Activated T-helper 9 cell treated with anti-CD3 and anti-CD28 coated beads, Interleukin-2, amount 50 U/mL, for 16 hours (primary cell): ENCODE measurements around the gene PCDH9.
"Not testable (repeated sequence)": the region's sequence is repeated elsewhere in the genome, so short reads cannot be mapped to it uniquely, and the experiment has no call there.

ENCODE experiments used
- DNase-seq: peaks from one replicate; pipeline ENCODE4 v3.0.0-alpha.2; 2020; ENCODE audit warnings: low read depth

PCDH9 gene

DNA sequence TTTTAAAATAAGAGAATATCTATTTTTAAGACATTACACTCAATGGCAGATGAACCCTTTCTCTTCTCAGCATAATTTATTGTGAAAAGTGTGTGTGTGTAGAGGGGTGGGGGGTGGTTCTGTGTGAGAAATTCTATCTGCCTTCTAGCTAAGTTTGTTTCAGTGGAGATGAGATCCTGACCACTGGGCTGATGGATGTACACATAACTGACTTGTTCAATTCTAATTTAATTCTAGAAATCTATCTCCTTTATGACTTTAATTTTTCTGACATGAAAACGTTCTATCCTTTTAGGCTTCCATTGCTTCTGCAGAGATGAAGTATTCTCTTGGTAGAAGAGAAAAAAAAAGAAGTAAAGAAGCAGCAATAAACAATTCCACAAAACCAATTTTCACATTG lies 891.6 kb downstream of the PCDH9 start:
- no peak for DNase-seq

DNA sequence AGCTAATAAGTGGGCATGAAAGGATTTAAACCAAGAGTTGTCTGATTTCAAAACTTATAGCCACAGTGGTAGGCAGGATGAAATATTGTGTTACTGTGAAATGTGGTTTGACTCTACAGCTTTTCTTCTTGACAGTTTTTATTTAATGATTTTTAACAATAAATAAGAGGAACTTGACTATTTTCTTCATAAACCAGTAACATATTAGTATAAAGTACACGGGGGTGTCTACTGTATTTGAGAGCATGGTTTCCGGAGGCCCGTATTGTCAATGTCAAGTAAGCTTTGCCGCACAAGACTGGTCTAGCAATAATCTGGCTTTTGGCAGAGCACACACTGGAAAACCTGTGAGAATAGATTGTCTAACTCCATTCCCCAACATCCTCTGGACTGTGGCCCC lies 894.5 kb downstream of the PCDH9 start:
- DNase-seq, result no peak

DNA sequence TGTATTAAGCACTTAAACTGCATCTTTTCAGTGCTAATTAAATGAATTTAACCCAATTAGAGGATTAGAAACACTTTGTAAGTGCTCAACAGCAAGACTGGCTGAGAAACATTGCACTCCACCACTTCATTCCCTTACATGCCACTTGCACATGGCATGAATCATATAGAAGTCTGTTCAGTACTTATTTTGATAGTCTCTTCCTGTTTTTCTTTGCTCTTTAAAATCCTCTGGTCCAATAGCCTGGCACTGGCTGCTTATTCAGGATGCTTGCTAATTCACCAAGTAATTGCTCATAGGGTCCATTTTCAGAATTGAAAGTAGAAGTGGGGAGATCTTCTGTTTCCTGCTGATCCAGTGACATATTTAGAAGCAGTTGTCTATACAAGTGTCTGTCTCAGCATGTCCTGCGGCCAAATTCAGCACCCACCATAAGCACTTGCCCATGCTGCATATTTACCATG lies 900.1 kb downstream of the PCDH9 start:
- DNase-seq, result no peak

DNA sequence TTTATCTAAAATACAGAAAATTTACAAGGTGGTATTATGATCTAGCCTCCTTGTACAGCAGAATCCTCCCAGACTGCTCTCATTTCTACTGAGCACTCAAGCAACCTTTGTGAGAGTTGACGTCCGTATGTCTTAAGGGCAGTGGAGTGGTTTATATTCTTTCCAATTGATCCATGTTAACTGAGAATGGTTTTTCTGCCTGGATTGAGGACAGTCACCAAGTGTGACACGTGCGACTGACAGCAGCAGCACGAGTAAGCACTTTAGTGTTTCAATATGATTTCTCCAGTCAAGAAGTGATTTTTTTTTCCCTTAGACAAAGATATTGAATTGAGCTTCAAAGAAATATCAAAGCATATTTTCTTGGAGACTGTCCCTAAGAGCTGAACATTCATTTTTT lies 901.7 kb downstream of the PCDH9 start:
- no peak for DNase-seq

DNA sequence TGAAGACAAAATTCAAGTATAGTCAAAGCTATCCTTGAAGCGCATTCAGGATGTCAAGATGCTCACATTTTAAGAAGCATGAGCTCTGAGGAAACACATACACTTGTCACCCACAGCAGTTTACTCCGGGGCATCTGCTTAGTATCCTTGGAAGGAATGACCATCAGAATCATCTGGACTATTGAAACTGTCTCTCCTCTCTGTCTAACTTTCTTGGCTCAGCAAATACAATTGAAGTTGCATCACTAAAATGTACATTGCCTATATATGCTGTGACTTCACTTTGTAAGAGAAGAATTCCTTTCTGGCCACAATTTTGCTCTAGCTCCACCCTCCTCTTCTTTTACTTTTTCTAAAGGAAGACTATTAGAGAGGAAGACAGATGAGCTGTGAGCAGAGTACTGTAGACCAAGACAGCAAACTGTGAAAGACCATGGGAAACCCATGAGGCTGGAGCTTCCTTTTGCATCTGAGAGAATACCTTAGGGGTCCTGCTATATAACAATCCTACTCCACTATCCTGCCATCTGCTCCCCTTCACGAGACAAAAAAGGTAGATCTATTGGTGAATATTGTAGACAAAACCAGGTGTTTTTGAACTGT lies 906.3 kb downstream of the PCDH9 start:
- DNase-seq, result no peak

DNA sequence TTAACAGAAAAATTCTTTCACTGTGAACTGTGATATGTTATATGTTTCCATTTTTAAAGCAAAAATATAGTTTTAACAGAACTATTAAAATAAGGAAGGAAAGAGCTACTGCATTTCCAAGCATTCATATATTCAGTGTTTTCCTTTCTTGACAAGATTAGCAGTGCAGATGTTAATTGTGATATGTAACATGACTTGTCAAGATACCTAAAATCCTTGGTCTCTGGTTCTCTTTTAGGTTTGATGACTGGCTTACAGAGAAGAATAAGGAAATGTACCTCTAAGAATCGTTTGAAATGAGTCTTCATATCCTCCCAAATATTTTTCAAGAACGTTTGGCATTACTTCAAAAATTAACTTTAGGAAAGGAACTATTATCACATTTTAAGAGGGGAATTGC lies 907.2 kb downstream of the PCDH9 start:
- no peak for DNase-seq

DNA sequence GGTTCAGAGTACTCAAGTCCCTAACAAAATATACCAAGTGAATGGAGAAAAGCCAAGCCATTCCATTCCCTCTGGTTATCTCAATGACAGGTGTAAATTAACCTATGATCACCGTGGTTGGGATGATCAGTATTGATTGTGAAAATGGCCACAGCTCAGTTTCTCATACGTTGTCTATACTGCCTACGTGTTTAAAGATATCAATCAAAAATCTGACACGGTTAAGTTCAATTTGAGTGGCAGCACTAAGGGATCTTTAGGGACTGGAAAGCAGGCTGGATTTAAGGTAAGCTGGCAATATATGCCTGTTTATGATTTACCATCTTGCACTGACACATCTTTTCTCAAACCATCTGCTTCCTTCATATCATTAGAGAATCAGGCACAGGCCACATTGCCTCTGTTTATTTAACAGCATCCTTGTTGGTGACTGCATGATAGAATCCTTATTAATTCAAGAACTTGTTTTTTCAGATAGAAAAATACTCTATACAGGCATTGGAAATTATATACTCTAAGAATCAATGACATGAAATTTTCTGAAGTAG lies 907.9 kb downstream of the PCDH9 start:
- DNase-seq, result no peak

DNA sequence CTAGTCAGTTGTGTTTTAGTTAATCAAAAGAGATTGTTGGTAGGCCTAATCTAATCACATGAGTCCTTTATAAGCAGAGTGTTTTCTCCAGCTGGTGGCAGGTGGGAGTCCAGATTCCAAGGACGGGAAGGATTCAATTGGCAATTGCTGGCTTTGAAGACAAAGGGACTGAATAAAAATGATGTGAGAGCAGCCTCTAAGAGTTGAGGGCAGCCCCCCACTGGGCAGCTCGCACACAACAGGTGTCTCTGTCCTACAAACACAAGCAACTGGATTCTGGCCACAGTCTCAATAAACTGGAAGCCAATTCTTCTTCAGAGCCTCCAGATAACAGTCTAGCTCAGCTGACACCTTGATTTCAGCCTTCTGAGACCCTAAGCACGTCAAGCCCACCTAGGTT lies 915.2 kb downstream of the PCDH9 start:
- no peak for DNase-seq

DNA sequence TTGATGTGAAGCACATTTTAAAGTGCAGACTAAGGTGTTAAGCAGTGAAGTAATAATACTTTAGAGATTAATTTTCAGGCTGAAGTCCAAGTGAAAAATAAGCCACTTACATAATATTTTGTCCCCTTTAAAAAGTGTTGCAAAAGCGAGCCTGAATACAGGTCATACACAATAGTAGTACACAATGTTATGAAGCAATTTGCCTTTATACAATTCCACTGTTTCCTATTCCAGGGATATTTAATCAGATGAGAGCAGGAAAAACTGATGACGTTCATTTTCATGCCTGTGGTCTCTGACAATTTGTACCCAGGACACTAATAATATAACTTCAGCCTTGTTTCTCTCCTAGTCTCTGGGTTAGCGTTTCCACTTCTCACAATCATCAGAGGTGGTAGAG lies 916.7 kb downstream of the PCDH9 start:
- DNase-seq, result no peak

DNA sequence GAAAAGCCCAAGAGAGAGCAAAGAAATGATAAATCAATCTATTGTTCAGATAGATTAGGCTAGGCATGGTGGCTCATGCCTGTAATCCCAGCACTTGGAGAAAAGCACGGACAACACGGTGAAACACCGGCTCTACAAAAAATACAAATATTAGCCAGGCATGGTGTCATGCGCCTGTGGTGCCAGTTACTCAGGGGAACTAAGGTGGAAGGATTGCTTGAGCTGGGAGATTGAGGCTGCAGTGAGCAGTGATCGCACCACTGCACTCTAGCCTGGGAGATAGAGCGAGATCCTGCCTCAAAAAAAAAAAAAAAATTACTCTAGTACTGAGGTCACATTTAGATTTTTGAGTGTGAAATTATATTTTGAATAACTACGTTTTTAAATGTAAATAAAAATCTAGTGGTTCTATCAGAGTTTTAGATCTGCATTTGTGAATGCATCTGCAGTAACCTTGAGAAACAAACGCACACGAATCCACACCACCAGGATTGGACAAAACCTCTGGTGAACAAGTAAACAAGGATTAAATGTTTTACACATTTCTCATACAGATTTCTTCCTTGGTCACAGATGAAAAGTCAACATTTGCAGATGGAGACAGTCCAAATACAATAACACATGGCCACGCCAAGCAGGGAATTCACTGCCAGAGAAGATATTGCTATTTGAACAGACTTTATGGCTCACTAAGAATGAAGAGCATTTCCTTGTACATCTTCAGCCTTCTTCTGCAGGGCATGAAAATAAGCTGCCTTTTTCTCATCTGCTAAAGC lies 917.6 kb downstream of the PCDH9 start:
- DNase-seq, result no peak

DNA sequence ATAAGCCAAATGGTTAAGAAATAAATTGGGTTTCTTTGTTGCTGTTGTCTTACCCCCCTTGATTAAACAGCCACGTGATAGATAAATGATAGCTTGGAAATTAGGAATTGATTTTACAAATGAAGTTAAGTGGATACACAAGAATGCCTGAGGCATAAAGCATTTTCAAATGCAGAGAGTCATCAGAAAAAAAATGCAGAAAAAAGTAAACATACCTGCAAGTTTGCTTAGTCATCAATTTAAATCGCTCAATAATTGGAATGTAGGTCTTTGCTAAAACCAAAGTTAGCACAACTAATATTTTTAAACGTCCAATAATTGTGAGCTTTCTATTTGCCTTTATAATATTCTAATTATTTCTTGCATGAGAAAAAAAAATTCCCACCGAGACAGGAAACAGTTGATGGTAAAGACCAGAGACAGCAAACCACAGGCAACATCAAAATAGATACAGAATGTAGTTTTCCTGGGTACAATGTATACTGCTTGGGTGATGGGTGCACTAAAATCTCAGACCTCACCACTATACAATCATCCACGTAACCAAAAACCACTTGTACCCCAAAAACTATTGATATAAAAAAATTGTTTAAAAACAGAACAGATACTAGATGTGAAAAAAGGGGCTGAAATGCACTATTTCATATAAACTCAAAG lies 924.0 kb downstream of the PCDH9 start:
- DNase-seq, result no peak

DNA sequence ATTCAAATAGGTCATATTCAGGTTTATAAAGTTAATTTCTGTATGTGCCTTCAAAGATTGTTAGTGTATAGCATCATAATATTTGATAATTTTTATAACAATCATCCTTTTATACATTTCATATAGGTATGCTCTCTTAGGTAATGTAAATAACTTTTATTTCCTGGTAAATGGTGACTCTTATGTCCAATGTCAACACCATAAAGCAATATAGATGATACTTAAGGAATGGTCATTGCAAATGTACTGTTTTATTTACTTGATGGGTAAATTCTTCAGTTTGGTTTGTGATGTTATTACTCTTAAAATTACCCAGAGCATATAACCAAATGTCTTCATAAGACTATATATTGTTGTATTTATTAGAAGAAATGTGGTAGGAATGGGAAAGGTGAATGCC lies 928.7 kb downstream of the PCDH9 start:
- DNase-seq, result no peak

DNA sequence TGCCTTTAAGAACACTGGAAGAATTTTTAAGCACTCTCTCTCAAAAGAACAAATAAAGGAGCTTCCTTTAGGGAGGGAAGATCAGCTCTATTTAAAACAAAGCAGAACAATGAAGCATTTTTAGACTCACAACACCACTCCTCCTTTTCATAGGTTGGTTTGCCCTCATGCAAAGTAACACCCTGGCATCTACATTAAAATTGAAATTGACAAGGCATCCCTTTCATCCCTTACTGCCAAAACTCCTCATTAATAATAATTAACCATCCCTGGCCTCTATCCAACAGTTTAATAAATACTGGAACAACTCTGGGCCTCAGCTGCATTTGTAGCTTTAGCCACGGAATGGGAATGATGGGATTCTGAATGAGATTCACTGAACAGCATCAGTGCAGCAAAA lies 929.1 kb downstream of the PCDH9 start:
- no peak for DNase-seq

DNA sequence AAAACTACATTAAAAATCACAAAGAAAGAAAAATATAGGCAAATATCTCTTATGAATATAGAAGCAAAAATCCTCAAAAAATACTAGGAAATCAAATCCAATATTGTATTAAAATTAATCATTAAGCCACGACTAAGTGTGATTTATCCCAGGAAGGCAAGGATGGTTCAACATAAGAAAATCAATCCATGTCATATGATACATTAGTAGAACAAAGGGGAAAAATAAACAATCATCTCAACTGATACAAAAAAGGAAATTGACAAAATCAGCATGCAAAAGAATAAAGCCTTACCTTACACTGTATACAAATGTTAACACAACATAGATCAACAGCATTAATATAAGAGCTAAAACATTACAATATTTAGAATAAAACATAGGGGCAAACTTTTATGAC lies 933.3 kb downstream of the PCDH9 start:
- no peak for DNase-seq

DNA sequence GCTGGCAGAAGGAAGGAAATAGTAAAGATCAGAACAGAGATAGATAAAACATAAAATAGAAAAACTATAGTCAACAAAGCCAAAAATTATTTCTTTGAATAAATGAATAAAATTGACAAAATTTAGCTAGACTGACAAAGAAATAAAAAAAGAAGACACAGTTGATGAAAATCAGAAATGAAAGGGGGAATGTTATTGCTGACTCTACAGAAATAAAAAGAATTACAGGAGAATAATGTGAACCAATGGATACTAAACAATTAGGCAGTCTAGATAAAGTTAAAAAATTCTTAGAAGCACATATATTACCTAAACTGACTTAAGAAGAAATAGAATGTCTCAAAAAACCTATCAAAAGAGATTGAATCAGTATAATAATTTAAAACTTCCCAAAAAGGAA lies 933.8 kb downstream of the PCDH9 start:
- DNase-seq, result no peak

DNA sequence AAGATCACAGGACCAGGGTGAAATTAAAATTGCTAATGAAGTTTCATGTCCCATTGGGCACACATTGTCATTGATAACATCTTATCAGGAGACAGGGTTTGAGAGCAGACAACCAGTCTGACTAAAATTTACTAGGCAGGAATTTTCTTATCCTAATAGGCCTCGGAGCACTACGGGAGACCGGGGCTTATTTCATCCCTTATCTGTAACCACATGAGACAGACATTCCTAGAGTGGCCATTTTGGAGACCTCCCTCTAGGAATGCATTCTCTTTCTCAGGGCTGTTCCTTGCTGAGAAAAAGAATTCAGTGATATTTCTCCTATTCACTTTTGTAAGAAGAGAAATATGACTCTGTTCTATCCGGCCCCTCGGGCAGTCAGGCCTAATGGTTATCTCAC lies 943.3 kb downstream of the PCDH9 start:
- DNase-seq, result not testable (repeated sequence)

DNA sequence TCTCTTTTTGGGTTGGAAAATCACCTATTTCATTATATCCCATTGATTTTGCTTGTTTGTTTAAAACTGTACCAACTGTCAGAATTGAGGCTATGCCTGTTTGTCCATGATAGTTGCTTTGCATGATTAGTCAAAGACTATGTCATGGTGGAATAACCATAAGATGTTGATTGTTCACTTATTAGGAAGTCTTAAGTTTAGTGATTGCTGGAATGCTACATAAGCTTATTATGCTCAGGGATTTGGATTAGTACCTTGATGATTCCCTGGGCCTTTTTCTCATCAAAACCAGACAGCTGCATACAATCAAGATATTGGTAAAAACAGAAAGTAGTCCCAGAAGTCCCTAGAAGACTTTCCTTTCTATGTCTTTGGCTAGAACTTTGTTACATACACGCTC lies 954.7 kb downstream of the PCDH9 start:
- no peak for DNase-seq

DNA sequence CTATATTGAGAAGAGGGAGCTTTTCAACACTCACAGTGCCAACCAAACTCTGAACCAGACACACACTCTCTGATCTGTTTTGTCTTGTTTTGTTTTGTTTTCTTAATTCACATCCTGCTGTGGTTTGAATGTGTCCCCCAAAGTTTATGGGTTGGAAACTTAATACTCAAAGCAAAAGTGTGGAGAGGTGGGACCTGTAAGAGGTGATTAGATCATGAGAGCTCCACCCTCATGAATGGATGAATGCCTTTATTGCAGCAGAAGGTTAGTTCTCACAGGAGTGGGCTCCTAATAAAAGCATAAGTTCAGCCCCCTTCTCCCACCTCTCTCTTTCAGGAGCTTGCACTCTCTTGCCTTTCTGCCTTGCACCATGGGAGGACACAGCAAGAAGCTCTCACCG lies 957.1 kb downstream of the PCDH9 start:
- DNase-seq, result no peak

DNA sequence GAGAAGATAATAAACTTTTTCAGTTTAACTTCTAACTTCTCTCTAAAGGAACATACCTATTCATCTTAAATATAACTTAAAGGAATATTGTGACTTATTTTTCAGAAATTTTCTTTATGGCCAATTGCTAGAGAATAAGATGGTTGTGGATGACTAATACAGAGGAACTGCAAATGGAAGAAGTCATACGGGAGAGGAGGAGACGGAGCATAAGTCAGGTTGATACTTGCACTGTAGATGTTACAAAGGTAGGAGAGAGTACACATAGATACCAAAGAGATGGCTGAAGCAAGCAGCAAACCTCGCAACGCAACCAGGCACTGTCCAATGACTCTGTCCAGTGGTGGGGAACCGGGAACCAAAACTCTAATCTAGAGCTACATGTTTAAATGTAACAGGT lies 963.4 kb downstream of the PCDH9 start:
- no peak for DNase-seq

DNA sequence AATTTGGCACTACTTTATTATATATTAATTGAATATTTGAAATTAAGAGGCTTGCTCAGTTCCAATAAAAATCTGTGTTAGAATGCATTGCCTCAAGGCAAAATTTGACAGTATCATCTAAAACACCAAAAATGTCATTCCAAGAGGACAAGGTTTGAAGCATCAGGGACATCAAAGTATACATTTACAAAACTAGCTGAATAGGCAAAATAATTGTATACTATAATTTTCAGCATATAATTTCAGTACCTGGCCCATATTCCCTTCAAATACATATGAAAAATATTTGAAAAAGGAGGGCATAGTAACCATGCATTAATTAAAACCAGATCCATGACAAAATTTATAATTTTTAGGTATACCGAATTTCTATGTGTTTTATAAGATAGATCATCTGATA lies 963.8 kb downstream of the PCDH9 start:
- no peak for DNase-seq

DNA sequence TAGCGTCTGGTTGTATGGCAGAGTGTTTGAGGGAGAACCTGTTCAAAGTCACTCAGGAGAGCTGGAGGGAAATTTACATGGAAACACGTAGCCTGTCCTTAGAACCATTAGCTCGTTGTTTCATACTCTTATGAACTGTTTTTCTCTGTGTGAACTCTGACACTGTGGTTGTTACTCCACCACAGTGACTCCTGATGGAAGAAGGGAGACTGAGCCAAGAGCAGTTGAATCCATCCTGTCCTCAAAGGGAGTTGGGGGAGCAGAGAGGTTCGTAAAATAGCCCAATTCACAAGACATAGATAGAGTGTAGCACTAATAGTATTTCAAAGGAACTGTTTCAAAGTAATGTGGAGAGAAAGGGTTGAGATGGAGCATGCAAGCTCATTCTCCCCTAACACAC lies 964.8 kb downstream of the PCDH9 start:
- no peak for DNase-seq

DNA sequence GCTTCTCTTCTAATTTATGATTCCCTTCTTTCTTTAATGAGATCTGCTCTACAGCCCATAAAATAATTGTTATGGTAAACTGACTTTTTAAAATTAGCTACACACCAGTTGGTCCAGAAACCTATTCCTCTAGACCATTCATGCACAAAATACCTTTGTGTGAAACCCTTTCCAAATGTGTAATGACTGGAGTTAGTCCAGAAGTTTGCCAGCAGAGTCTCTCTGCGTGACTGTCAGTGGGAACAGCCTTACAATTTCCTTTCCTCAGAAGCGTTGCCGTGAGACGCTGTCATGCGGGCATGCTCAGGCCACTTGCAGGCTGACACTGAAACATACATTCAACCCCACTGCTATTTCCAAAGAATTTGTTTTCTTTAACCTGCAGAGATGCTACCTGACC lies 965.2 kb downstream of the PCDH9 start:
- DNase-seq, result no peak

DNA sequence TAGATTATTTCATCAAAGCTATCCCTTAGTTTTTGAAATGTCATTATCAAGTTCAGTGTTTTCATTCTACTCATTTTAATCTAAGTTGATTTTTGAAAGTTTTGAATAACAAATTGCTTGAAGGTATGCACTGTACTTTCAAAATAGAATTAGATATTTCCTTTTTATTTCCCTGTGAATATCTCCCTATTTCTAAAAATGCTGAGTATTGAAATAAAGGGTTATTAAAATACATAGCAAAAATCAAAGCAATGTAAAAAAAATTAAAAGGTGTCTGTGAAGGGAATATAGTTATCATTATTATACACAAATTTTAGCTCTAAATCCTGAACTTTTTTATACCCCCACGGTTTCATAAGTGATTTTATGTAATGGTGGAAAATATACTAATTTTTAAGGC lies 967.8 kb downstream of the PCDH9 start:
- no peak for DNase-seq
